ENCODE results near the gene SLC6A8. TPM values are rescaled to one million over a fixed set of nuclear protein-coding genes. Genes with fewer than 3 reads are reported as not detected.
"Not testable (repeated sequence)": the region's sequence is repeated elsewhere in the genome, so short reads cannot be mapped to it uniquely, and the experiment has no call there.

SLC6A8 gene
- total RNA-seq, 1 experiment from 2014 or later = 49.8 TPM

DNA sequence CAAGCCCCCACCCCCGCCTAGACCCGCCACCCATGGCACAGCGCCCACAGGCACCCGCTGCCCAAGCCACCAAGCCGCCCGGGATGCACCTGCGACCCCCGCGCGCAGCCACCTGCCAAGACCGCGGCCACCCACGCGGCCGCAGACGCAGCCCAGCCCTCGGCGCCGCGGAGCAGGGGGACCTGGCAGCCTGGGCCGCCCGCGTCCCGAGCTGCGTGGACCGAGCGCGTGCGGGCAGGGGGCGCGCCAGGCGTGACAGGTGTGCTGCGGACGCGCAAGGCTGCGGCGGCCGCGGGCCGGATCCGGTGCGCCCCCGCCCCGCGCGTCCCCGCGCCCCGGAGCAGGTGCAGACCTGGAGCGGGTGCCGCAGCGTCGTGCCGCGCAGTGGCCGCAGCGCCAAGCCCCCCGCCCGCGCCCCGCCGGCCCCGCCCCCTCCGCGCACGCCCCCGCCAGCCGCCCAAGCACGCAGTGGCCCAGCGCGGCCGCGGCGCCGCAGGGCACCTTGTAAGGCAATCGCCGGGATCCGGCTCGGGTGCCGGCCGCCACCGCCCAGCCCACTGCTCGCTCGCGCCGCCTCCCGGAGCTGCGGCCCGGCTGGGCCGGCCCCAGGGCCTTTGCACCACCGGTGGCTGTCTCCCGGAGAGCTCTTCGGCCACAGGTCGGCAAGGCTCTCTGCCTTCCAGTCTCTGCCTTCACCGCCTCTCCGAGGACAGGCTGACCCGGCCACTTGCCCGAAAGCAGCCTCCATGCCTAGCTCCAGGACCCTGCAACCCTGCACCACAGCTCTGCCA, 14.1 kb upstream of the SLC6A8 start, which contains the start of gene PNCK:
Gene PNCK, minus strand, starts transcription at position 386 of the 791 bp plus-strand sequence. CDS start 737 bp downstream, outside the sequence.
- POLR2A ChIA-PET (ENCODE audit: low non-redundant PET) = no interaction called here
- H3K4me1 ChIP-seq (ENCODE audit: insufficient read depth, low read length, poor library complexity, severe bottlenecking) = no peaks in the 10 kb centered on the region
- H3K36me3 ChIP-seq (ENCODE audit: insufficient read depth, low read length, poor library complexity, severe bottlenecking) = no peaks in the 10 kb centered on the region
- DNase-seq (ENCODE audit: low spot score) = no peak
- H3K9me3 ChIP-seq (ENCODE audit: low read depth, low read length, poor library complexity, severe bottlenecking) = no peaks in the 10 kb centered on the region
- no peak within 1 kb of the TSS for H3K27ac ChIP-seq (ENCODE audit: low read depth, low read length, poor library complexity, severe bottlenecking)
- no TSS peak for BruUV-seq (replicated peaks)
- CTCF ChIA-PET = no interaction called here
- H3K4me3 ChIP-seq (ENCODE audit: low read depth, low read length, poor library complexity, severe bottlenecking) = no peak within 1 kb of the TSS
- TF ChIP-seq, protein P1, sequence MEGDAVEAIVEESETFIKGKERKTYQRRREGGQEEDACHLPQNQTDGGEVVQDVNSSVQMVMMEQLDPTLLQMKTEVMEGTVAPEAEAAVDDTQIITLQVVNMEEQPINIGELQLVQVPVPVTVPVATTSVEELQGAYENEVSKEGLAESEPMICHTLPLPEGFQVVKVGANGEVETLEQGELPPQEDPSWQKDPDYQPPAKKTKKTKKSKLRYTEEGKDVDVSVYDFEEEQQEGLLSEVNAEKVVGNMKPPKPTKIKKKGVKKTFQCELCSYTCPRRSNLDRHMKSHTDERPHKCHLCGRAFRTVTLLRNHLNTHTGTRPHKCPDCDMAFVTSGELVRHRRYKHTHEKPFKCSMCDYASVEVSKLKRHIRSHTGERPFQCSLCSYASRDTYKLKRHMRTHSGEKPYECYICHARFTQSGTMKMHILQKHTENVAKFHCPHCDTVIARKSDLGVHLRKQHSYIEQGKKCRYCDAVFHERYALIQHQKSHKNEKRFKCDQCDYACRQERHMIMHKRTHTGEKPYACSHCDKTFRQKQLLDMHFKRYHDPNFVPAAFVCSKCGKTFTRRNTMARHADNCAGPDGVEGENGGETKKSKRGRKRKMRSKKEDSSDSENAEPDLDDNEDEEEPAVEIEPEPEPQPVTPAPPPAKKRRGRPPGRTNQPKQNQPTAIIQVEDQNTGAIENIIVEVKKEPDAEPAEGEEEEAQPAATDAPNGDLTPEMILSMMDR (conservative IDR thresholded peaks at IDR 0.05; ENCODE audit: low read depth, low read length) = no peak
- TF ChIP-seq EZH2 (IDR thresholded peaks at IDR 0.05; ENCODE audit: borderline replicate concordance, low read depth, low read length, poor library complexity, severe bottlenecking) = no peak
- intact Hi-C loops (cut with micrococcal nuclease; ENCODE audit: unreplicated experiment) = no loop called here
- no peaks in the 10 kb centered on the region for H3K27me3 ChIP-seq (replicated peaks; ENCODE audit: insufficient read depth, low read depth, low read length, poor library complexity)

DNA sequence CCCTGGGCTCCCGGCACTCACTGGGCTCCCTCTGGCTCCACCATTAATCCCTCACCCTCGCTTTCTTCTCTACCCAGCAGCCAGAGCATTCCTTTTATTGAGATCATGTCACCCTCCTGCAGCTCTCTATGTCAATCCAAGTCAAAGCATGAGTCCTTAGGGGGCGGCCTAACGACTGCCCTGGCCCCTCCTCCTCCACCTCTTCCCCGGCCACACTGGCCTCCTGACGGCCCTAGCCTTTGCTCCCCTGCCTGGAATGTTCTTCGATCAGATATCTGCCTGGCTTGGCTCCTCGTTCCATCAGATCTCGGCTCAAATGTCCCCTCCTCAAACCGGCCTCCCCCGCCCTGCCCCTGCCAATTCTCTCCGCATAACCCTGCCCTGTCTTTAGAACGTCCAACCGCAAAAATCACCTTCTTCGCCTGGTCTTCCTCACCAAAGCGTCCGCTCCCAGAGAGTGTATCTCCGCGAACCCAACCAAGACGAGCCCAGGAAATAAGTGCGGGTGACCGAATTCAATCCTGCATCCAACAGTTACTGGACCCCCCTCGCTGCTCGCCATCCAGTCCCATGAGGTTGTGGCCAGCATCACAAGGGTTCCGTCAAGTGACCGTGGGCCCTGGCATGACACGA, 13.4 kb upstream of the SLC6A8 start:
- Histone ChIP-seq H3K9me3 (ENCODE audit: low read depth, low read length, poor library complexity, severe bottlenecking) (no peaks in the 10 kb centered on the region), H3K4me1 (ENCODE audit: insufficient read depth, low read length, poor library complexity, severe bottlenecking) (no peaks in the 10 kb centered on the region), H3K27me3 (replicated peaks; ENCODE audit: insufficient read depth, low read depth, low read length, poor library complexity) (no peaks in the 10 kb centered on the region), H3K4me3 (ENCODE audit: low read depth, low read length, poor library complexity, severe bottlenecking) (no peak overlapping the region), H3K27ac (ENCODE audit: low read depth, low read length, poor library complexity, severe bottlenecking) (no peak overlapping the region), H3K36me3 (ENCODE audit: insufficient read depth, low read length, poor library complexity, severe bottlenecking) (no peaks in the 10 kb centered on the region)
- TF ChIP-seq, protein P1 (conservative IDR thresholded peaks at IDR 0.05; ENCODE audit: low read depth, low read length) = no peak
- no peak for TF ChIP-seq EZH2 (IDR thresholded peaks at IDR 0.05; ENCODE audit: borderline replicate concordance, low read depth, low read length, poor library complexity, severe bottlenecking)
- intact Hi-C loops (cut with micrococcal nuclease; ENCODE audit: unreplicated experiment) = no loop called here
- no TSS peak for BruUV-seq (replicated peaks)
- DNase-seq (ENCODE audit: low spot score) = no peak
- ChIA-PET POLR2A (ENCODE audit: low non-redundant PET) (no interaction called here), CTCF (no interaction called here)

DNA sequence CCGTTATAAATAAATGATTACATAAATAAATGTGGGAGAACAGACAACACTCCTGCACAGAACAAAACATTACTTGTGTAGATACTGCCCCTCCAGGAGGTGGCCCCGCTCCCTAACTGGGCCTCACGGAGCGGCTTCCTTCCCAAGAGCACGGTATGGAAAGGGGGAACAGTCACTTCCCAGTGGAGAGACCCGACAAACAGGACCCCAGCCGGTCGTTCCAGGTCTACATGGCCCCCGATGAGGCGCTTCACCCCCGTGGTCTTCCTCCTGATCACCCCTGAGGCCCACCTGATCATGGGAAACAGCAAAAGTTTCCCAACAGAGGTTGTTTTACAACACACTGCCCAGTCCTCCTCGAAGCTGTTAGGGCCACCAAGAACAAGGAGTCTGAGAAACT, 6.6 kb upstream of the SLC6A8 start:
- ChIA-PET CTCF (no interaction called here), POLR2A (ENCODE audit: low non-redundant PET) (no interaction called here)
- DNase-seq (ENCODE audit: low spot score) = no peak
- no peak for TF ChIP-seq EZH2 (IDR thresholded peaks at IDR 0.05; ENCODE audit: borderline replicate concordance, low read depth, low read length, poor library complexity, severe bottlenecking)
- TF ChIP-seq, protein P1 (conservative IDR thresholded peaks at IDR 0.05; ENCODE audit: low read depth, low read length) = no peak
- Histone ChIP-seq H3K9me3 (ENCODE audit: low read depth, low read length, poor library complexity, severe bottlenecking) (no peaks in the 10 kb centered on the region), H3K27me3 (replicated peaks; ENCODE audit: insufficient read depth, low read depth, low read length, poor library complexity) (no peaks in the 10 kb centered on the region), H3K27ac (ENCODE audit: low read depth, low read length, poor library complexity, severe bottlenecking) (no peak overlapping the region), H3K36me3 (ENCODE audit: insufficient read depth, low read length, poor library complexity, severe bottlenecking) (no peaks in the 10 kb centered on the region), H3K4me3 (ENCODE audit: low read depth, low read length, poor library complexity, severe bottlenecking) (no peak overlapping the region), H3K4me1 (ENCODE audit: insufficient read depth, low read length, poor library complexity, severe bottlenecking) (no peaks in the 10 kb centered on the region)
- intact Hi-C loops (cut with micrococcal nuclease; ENCODE audit: unreplicated experiment) = no loop called here
- no TSS peak for BruUV-seq (replicated peaks)

DNA sequence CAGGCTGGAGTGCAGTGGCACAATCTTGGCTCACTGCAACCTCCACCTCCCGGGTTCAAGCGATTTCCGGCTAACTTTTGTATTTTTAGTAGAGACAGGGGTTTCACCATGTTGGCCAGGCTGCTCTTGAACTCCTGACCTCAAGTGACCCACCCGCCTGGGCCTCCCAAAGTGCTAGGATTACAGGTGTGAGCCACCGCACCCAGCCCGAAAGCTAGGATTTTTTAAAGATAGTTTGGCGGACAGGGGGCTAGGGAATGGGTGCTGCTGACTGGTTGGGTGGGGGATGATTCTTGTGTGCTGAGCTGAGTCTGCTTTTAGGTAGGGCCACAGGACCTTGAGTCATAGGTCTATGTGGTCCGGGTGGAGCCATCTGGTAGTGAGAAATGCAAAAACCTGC, 4.2 kb upstream of the SLC6A8 start:
- H3K27ac ChIP-seq (ENCODE audit: low read depth, low read length, poor library complexity, severe bottlenecking); H3K4me1 ChIP-seq (ENCODE audit: insufficient read depth, low read length, poor library complexity, severe bottlenecking); intact Hi-C loops (cut with micrococcal nuclease; ENCODE audit: unreplicated experiment); H3K4me3 ChIP-seq (ENCODE audit: low read depth, low read length, poor library complexity, severe bottlenecking); BruUV-seq (replicated peaks); H3K27me3 ChIP-seq (replicated peaks; ENCODE audit: insufficient read depth, low read depth, low read length, poor library complexity); H3K9me3 ChIP-seq (ENCODE audit: low read depth, low read length, poor library complexity, severe bottlenecking); DNase-seq (ENCODE audit: low spot score); POLR2A ChIA-PET (ENCODE audit: low non-redundant PET); H3K36me3 ChIP-seq (ENCODE audit: insufficient read depth, low read length, poor library complexity, severe bottlenecking); CTCF ChIA-PET: not testable (repeated sequence)

Measured in A673 (cell line).